ENCODE measurements around the gene BLTP3A. TPM values are rescaled to one million over a fixed set of nuclear protein-coding genes. Genes with fewer than 3 reads are reported as not detected.
"Not testable (repeated sequence)": the region's sequence is repeated elsewhere in the genome, so short reads cannot be mapped to it uniquely, and the experiment has no call there.

BLTP3A gene
- total RNA-seq, 2 donors from 2014 or later = 12.7 to 24.3 TPM

DNA sequence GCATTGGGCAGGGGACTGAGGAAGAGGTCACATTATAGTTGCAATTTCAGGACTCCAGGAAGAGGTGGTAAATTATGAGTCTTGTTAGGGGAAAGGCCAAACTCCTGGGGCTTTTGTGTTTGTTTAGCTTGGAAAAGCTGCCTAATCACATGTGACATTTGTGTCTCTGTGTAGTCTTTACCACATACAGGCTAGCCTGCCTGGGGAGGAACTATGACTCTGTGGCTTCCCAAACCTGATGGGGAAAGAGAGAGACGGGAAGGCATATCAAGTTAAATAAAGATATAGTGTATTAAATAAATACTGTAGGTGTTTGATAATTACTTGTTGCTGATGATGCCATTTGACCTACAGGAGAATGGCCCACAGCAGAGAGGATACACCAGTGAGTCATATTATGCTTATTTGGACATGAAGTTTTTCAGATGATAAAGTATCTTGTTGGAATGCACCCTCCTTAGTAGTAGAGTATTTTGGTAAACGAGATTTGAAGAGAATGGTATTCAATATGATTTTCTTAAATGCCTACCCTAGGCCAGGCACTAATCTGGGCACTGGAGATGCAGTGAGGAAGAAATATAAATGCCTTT lies 4.0 kb downstream of the BLTP3A start:
- no peak overlapping the region for H3K4me3 ChIP-seq
- H3K36me3 ChIP-seq = no peaks in the 10 kb centered on the region
- 70% methylated on average over 2 of the region's 2 CpGs for WGBS
- H3K4me1 ChIP-seq (replicated peaks) = no peaks in the 10 kb centered on the region
- TF ChIP-seq, protein P1, sequence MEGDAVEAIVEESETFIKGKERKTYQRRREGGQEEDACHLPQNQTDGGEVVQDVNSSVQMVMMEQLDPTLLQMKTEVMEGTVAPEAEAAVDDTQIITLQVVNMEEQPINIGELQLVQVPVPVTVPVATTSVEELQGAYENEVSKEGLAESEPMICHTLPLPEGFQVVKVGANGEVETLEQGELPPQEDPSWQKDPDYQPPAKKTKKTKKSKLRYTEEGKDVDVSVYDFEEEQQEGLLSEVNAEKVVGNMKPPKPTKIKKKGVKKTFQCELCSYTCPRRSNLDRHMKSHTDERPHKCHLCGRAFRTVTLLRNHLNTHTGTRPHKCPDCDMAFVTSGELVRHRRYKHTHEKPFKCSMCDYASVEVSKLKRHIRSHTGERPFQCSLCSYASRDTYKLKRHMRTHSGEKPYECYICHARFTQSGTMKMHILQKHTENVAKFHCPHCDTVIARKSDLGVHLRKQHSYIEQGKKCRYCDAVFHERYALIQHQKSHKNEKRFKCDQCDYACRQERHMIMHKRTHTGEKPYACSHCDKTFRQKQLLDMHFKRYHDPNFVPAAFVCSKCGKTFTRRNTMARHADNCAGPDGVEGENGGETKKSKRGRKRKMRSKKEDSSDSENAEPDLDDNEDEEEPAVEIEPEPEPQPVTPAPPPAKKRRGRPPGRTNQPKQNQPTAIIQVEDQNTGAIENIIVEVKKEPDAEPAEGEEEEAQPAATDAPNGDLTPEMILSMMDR (IDR thresholded peaks at IDR 0.05) = no peak
- TF ChIP-seq POLR2A (IDR thresholded peaks at IDR 0.05) = no peak
- no peak for TF ChIP-seq POLR2AphosphoS5 (IDR thresholded peaks at IDR 0.05)
- H3K9me3 ChIP-seq = no peaks in the 10 kb centered on the region
- intact Hi-C loops (cut with DNase I) = no loop called here
- no peak for DNase-seq (ENCODE audit: low spot score)
- no peaks in the 10 kb centered on the region for H3K27me3 ChIP-seq (replicated peaks; ENCODE audit: insufficient read depth)
- H3K27ac ChIP-seq = no peak overlapping the region

DNA sequence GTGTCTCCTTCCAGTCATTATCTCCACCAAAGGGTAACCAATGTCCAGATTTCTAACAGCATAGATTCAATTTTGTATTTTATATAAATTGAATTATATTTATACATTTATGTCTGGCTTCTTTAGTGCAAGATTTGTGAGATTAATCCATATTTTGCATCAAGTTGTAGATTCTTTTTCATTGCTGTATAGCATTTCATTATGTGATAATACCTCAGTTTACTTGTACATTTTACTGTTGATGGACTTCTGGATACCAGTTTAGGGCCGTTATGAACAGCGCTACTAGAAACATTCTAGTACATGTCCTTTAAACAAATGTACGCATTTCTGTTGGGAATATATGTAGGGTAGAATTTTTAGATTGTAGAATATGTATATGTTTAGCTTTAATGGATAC lies 6.2 kb downstream of the BLTP3A start:
- intact Hi-C loops (cut with DNase I) = no loop called here
- Histone ChIP-seq H3K4me1 (replicated peaks) (no peaks in the 10 kb centered on the region), H3K9me3 (no peaks in the 10 kb centered on the region), H3K27ac (no peak overlapping the region), H3K36me3 (no peaks in the 10 kb centered on the region), H3K27me3 (replicated peaks; ENCODE audit: insufficient read depth) (no peaks in the 10 kb centered on the region), H3K4me3 (no peak overlapping the region)
- DNase-seq (ENCODE audit: low spot score) = no peak
- 98% methylated on average over 3 of the region's 3 CpGs for WGBS
- TF ChIP-seq POLR2A (IDR thresholded peaks at IDR 0.05) = no peak
- no peak for TF ChIP-seq POLR2AphosphoS5 (IDR thresholded peaks at IDR 0.05)
- TF ChIP-seq, protein P1 (IDR thresholded peaks at IDR 0.05) = no peak

GRCh38 chr6:34799547-34799946 lies 7.7 kb downstream of the BLTP3A start:
- no peak overlapping the region for H3K27ac ChIP-seq
- H3K9me3 ChIP-seq = no peaks in the 10 kb centered on the region
- no peak for TF ChIP-seq POLR2AphosphoS5 (IDR thresholded peaks at IDR 0.05)
- TF ChIP-seq, protein P1 (IDR thresholded peaks at IDR 0.05) = no peak
- TF ChIP-seq POLR2A (IDR thresholded peaks at IDR 0.05) = no peak
- no peaks in the 10 kb centered on the region for H3K36me3 ChIP-seq
- WGBS = 90% methylated on average over 3 of the region's 3 CpGs
- intact Hi-C loops (cut with DNase I) = no loop called here
- no peaks in the 10 kb centered on the region for H3K27me3 ChIP-seq (replicated peaks; ENCODE audit: insufficient read depth)
- no peak for DNase-seq (ENCODE audit: low spot score)
- no peak overlapping the region for H3K4me3 ChIP-seq
- no peaks in the 10 kb centered on the region for H3K4me1 ChIP-seq (replicated peaks)

- TF ChIP-seq, protein P1 (IDR thresholded peaks at IDR 0.05) = no peak
- TF ChIP-seq POLR2A (IDR thresholded peaks at IDR 0.05) = no peak
- no peak for TF ChIP-seq POLR2AphosphoS5 (IDR thresholded peaks at IDR 0.05)
- Histone ChIP-seq H3K36me3 (no peaks in the 10 kb centered on the region), H3K4me1 (replicated peaks) (no peaks in the 10 kb centered on the region), H3K4me3 (no peak overlapping the region), H3K27me3 (replicated peaks; ENCODE audit: insufficient read depth) (no peaks in the 10 kb centered on the region), H3K27ac (no peak overlapping the region), H3K9me3 (no peaks in the 10 kb centered on the region)
- intact Hi-C loops (cut with DNase I) = no loop called here
- DNase-seq (ENCODE audit: low spot score) = no peak
Observed at GRCh38 chr6:34804543-34804942, 12.7 kb downstream of the BLTP3A start.

GRCh38 chr6:34805074-34805473 lies 13.2 kb downstream of the BLTP3A start:
- not testable (repeated sequence) for H3K27ac ChIP-seq
- 96% methylated on average over 6 of the region's 6 CpGs for WGBS

More at GRCh38 chr6:34805074-34805473, 13.2 kb downstream of the BLTP3A start:
- DNase-seq (ENCODE audit: low spot score); H3K9me3 ChIP-seq; H3K36me3 ChIP-seq; intact Hi-C loops (cut with DNase I); H3K27me3 ChIP-seq (replicated peaks; ENCODE audit: insufficient read depth); H3K4me3 ChIP-seq; H3K4me1 ChIP-seq (replicated peaks): not testable (repeated sequence)
